NCI-H1694 (cell line): ENCODE results near the gene KNDC1.
"Not testable (repeated sequence)": the region's sequence is repeated elsewhere in the genome, so short reads cannot be mapped to it uniquely, and the experiment has no call there.

Source experiments
- DNase-seq: peaks from one replicate; lab custom pipeline; 2025; lab: John Stamatoyannopoulos, UW

Gene KNDC1

GRCh38 chr10:133162178-133162909 lies 2.3 kb downstream of the KNDC1 start:
- no peak for DNase-seq

GRCh38 chr10:133162910-133163856 lies 3.2 kb downstream of the KNDC1 start:
- DNase-seq = no peak

DNA sequence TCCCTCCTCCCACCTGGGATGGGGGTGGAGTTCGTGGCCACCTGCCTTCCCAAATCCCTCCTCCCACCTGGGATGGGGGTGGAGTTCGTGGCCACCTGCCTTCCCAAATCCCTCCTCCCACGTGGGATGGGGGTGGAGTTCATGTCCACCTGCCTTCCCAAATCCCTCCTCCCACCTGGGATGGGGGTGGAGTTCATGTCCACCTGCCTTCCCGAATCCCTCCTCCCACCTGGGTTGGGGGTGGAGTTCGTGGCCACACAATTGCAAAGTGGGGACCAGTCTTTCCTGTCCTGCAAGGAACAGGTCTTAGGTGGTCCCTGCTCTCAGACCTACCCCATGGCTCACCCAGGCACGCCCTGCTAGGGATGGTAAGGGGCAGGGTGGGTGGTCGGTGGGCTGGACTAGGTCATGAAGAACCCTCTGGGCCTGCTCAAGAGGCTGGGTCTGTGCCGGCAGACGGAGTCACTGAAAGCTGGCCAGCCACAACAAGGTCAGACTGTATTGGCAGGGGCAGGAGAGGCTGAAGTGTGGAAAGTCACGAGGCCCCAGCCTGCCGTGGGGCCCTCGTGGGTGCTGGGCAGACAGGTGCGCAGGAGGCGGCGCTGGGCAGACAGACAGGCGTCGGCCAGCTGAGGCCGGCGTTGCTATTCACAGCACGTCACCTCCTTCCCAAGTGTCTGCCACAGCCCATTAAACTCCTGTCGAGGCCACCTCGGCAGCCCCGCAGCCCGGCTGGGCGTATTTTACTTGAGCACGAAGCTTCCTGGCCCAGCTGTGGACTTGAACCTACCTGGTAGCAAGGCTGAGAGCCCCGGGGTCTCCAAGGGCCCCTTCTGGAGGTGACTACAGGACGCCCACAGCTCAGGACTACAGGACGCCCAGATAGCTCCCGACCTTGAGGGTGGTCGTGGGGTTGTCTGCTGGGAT lies 4.1 kb downstream of the KNDC1 start:
- DNase-seq = no peak

DNA sequence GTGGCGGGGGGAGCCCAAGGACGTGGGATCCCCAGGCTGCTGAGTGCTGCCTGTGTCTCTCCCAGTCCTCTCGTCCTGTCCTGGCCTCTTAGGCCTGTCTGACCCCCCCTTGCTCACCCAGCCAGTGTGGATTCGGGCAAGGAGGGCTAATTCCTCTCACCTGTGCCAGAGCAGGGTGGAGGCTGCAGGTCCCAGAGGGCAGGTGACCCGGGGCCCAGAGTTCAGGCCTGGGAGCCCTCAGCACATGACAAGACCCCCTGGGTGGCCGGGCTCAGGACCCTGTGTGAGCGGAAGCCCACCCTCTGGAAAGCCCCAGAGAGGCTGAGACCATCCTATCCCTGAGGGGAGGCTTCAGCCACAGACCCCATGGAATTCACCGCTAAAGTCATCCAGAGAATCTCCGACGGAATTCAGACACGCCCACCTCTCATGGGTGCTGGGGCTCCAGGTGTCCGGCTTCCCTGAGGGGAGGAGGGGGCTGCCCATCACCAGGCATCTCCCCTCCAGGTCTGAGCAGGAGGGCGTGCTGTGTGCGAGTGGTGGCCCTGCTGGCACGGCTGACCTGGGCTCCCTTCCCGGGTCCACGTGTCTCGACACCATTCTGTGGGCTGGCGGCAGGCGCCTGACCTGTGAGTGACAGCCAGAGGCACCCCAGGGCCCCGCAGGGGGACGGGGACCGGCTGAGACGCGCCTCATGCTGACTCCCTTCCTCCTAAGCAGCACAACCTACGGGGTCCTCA lies 5.0 kb downstream of the KNDC1 start:
- DNase-seq = no peak

DNA sequence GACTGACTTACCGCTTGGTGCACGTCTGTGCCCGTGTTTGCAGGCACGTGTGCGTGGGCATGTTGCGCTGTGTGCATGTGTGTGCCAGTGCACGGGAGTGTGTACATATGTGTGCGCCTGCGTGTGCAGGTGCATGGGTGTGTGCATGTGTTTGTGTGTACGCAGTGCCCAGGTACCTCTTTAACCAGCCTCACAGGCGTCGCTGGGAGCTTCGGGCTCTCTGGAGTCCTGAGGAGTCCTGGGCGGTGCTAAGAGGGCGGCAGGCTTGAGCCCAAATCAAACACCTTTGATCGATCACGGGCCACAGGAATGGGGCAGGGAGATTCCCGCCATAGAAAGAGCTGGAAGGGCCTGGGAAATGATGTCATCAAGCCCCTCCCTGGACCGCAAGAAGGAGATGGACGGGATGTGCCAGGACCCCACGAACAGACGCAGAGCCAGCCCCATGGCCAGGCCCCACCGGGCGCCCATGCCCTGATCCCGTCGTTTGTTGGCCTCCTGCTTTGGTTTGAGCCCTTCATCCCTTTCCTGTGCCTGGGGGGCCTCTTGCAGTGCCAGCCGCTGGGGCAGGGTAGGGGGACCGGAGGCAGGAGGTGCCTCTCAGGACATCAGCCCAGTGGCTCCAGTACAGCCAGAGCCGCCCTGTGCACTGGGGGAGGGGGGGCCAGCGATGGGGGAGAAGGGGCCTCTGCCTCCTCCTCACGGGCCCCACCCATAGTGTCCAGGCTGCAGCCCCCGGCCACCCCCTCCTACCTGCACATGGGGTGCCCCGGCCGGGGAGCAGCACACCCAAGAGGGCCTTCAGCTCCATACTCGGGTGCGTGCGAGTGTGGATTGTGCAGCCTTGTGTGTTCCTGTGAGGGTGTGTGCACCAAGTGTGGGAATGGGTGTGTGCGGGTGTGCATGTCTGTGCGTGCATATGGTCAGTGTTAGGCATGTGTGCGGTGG lies 5.8 kb downstream of the KNDC1 start:
- DNase-seq = no peak

- DNase-seq = no peak
These were observed 6.4 kb downstream of the KNDC1 start for GRCh38 chr10:133166504-133166827.

DNA sequence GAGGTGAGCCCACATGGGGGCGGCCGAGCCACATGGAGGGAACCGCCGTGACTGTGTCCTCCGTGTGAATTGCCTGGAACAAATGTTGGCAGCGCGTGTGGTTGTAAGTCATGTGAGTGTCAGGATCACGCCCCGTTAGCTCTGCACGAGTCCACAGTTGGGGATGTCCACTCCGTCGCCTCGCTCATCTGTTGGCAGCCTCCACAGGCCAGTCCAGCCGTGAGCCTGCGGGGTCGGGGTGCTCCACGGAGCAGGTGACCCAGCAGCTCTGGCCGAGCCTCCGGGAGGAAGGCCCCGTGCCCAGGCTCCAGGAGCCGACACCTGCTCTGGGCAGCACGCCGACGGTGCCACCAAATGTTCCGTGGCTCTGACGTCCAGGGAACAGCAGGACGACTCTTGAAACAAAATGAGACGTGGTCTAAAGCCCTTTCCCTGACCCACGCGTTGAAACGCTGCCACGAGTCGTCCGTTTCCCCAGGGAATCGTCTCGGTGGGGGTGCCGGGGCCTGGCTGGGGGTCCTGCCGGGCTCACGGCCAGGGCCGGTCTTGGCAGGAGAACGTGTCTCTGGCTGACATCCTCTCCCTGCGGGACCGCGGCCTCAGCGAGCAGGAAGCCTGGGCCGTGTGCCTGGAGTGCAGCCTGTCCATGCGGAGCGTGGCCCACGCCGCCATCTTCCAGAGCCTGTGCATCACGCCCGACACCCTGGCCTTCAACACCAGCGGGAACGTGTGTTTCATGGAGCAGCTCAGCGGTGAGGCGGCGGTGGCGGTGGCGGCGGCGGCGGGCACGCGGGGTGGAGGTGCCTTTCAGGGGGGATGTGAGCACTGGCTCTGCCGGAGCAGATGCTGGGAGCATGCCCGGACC lies 7.0 kb downstream of the KNDC1 start:
- no peak for DNase-seq

- no peak for DNase-seq
These were observed 7.9 kb downstream of the KNDC1 start for GRCh38 chr10:133167693-133168616.

DNA sequence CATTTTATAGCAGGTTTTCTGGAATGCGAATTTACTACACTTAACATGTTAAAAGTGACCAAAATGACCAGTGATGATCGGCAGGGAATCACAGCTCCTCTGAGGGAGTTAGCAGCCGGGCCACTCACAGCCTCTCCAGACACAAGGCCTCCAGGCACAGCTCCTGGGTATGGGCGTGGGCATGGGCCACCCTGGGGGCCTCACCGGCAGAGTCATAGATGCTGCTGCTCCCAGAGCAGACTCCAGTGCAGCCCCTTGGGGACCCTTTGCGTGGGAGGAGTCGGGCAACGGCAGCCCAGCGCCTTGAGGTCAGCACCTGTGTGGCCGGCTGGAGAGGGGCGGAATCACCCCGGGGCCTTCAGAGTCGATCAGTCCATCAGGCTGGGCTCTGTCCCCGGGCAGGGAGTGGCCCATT lies 8.6 kb downstream of the KNDC1 start:
- DNase-seq = no peak

DNA sequence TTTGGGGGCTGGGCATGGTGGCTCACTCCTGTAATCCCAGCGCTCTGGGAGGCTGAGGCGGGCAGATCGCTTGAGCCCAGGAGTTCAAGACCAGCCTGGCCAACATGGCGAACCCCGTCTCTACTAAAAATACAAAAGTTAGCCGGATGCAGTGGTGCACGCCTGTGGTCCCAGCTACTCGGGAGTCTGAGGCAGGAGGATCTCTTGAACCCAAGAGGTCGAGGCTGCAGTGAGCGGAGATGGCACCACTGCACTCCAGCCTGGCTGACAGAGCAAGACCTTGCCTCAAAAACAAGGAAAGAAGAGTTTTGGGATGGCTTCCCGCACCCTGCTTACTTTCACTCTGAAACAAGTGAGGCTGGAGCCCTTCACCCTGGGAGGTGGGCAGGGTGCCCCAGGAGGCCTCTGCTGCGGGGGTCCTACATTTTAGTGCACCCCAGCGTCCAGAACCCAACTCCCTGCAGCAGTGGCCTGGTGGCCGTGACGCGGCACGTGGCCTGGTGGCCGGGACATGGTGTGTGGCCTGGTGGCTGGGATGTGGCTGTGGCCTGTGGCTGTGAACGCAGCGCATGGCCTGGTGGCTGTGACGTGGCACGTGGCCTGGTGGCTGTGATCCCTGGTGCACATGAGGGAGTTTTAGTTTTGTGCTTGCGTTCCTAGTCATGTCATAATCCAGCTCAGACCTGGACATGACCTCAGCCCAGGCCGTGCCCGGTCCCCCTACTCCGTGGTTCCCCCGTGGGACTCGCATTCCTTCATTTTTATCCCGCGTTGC lies 9.3 kb downstream of the KNDC1 start:
- DNase-seq = no peak

- no peak for DNase-seq
These were observed 10.1 kb downstream of the KNDC1 start for GRCh38 chr10:133170092-133170491.

GRCh38 chr10:133173860-133174640 lies 14.0 kb downstream of the KNDC1 start:
- no peak for DNase-seq

- no peak for DNase-seq
These were observed 14.8 kb downstream of the KNDC1 start for GRCh38 chr10:133174689-133175263.

DNA sequence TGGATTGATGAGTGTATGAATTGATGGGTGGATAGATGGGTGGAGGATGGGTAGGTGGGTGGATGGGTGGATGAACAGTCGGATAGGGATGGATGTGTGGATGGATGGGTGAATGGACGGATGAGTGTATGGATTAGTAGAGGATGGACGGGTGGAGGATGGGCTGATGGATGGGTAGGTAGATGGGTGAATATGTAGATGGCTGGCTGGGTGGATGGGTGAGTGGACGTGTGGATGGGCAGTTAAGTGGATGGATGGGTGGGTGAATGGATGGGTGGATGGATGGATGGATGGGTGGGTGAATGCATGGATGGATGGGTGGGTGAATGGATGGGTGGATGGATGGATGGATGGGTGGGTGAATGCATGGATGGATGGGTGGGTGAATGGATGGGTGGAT lies 15.6 kb downstream of the KNDC1 start:
- DNase-seq = not testable (repeated sequence)

- no peak for DNase-seq
These were observed 16.5 kb downstream of the KNDC1 start for GRCh38 chr10:133176546-133176945.
